HepG2 (cell line): ENCODE data around the gene CD36. TPM values are rescaled to one million over a fixed set of nuclear protein-coding genes. Genes with fewer than 3 reads are reported as not detected.

Source experiments
- ATAC-seq: fragments of 200-7000 bp; cut with Tn5 transposase; 3 replicates; pipeline ENCODE4 v1.9.1; 2020; ENCODE audit warnings: mild to moderate bottlenecking, moderate library complexity
- BruUV-seq: library from RNA; stranded (reverse); fragments of 400-500 nt; replicated peaks from 2 replicates; lab custom pipeline; 2021; lab: Mats Ljungman, UMichigan
- CTCF ChIA-PET: fragments of 300-600 bp; formaldehyde crosslinking; extraction: SDS; loops from one replicate; lab custom pipeline; 2021; ENCODE audit warnings: low total read pairs, inconsistent platforms, low intra/inter-chr PET ratio; lab: Yijun Ruan, JAX
- POLR2A ChIA-PET: fragments of 350-600 bp; sonication (Branson Sonifier 250); formaldehyde crosslinking; loops from one replicate; lab custom pipeline; 2020; ENCODE audit warnings: antibody characterized with exemption, inconsistent platforms; lab: Yijun Ruan, JAX
- DNase-seq: peaks from one replicate; pipeline ENCODE4 v3.0.0-alpha.2; 2015; ENCODE audit warnings: low spot score
- FAIRE-seq: peaks from 3 replicates; lab custom pipeline; 2011; peaks lifted over from hg19 to GRCh38; lab: Jason Lieb, UNC
- H2AFZ ChIP-seq: one replicate; pipeline ENCODE4 v1.6.1; 2011; ENCODE audit warnings: low read length, inconsistent platforms
- H3K27ac ChIP-seq: fragments of 300-600 bp; 3 replicates; pipeline ENCODE4 v1.8.0; 2011; ENCODE audit warnings: mixed run types, mild to moderate bottlenecking, mixed read lengths, low read length, inconsistent platforms; ENCODE audit not compliant: insufficient read depth; ENCODE audit errors: extremely low read length
- H3K27me3 ChIP-seq, 2 experiments: fragments of 200-600 bp in 1 of 2; 2 replicates in 1 of 2; 3 replicates in 1 of 2; pipeline versions ENCODE4 v1.6.0 to v1.8.0; 2011; ENCODE audit warnings: low read length in 2 of 2, mild to moderate bottlenecking in 2 of 2, moderate library complexity in 2 of 2, inconsistent platforms in 1 of 2; ENCODE audit not compliant: insufficient read depth in 2 of 2, control insufficient read depth in 1 of 2
- H3K36me3 ChIP-seq, 2 experiments: fragments of 200-600 bp in 1 of 2; replicated peaks in 1 of 2; 2 replicates in 1 of 2; 3 replicates in 1 of 2; pipeline versions ENCODE4 v1.5.1 to v1.8.0; 2011; ENCODE audit warnings: low read length in 2 of 2, inconsistent platforms in 1 of 2; ENCODE audit not compliant: insufficient read depth in 2 of 2, control insufficient read depth in 1 of 2
- H3K4me1 ChIP-seq: 2 replicates; pipeline ENCODE4 v1.5.1; 2012; ENCODE audit warnings: low read length, inconsistent platforms; ENCODE audit not compliant: insufficient read depth
- H3K4me2 ChIP-seq: 2 replicates; pipeline ENCODE4 v1.6.0; 2011; ENCODE audit warnings: low read depth, low read length, inconsistent platforms
- H3K4me3 ChIP-seq, 3 experiments: fragments of 200-600 bp in 1 of 3; sonication (generic), shearing (Covaris generic) in 1 of 3; replicated peaks in 1 of 3; 2 replicates each; pipeline ENCODE4 v1.5.1; 2011 to 2016; ENCODE audit warnings: low read length in 3 of 3, inconsistent platforms in 2 of 3, low read depth in 2 of 3, mild to moderate bottlenecking in 2 of 3, control low read depth in 1 of 3, mixed read lengths in 1 of 3; ENCODE audit not compliant: insufficient read depth in 1 of 3
- H3K79me2 ChIP-seq: one replicate; pipeline ENCODE4 v1.6.1; 2011; ENCODE audit warnings: low read length, inconsistent platforms; ENCODE audit not compliant: insufficient read depth
- H3K9ac ChIP-seq: 2 replicates; pipeline ENCODE4 v1.6.0; 2011; ENCODE audit warnings: mild to moderate bottlenecking, low read depth, low read length, inconsistent platforms; ENCODE audit not compliant: insufficient read depth
- H3K9me3 ChIP-seq: 2 replicates; pipeline ENCODE4 v1.5.1; 2012; ENCODE audit warnings: mild to moderate bottlenecking, low read length
- H4K20me1 ChIP-seq: 2 replicates; pipeline ENCODE4 v1.6.0; 2011; ENCODE audit warnings: inconsistent platforms, mild to moderate bottlenecking, low read length, moderate library complexity; ENCODE audit not compliant: insufficient read depth
- ARID2 ChIP-seq: sonication (generic); formaldehyde crosslinking; IDR thresholded peaks from 2 replicates; pipeline ENCODE4 v1.8.1; 2022; ENCODE audit warnings: mild to moderate bottlenecking, missing genetic modification reagents, borderline replicate concordance
- ARNT2 ChIP-seq: sonication (generic); formaldehyde crosslinking; IDR thresholded peaks from 2 replicates; pipeline ENCODE4 v1.8.0; 2022; ENCODE audit warnings: mild to moderate bottlenecking, low read depth, missing genetic modification reagents, moderate library complexity
- ATF5 ChIP-seq: sonication (generic); formaldehyde crosslinking; IDR thresholded peaks from 2 replicates; pipeline ENCODE4 v1.4.0; 2020; ENCODE audit warnings: mild to moderate bottlenecking, low read depth, missing genetic modification reagents
- ERF ChIP-seq: IDR thresholded peaks from 2 replicates; pipeline ENCODE4 v1.6.1; 2018; ENCODE audit warnings: missing biosample characterization, missing genetic modification reagents
- MYNN ChIP-seq: sonication (generic); formaldehyde crosslinking; IDR thresholded peaks from 2 replicates; pipeline ENCODE4 v1.4.0; 2020; ENCODE audit warnings: mild to moderate bottlenecking, low read depth, missing genetic modification reagents
- POLR2AphosphoS2 ChIP-seq: IDR thresholded peaks from 2 replicates; pipeline ENCODE4 v1.6.1; 2011; ENCODE audit warnings: low read depth, low read length, improper control_type of control experiment
- ZBTB8A ChIP-seq: sonication (generic); formaldehyde crosslinking; IDR thresholded peaks from 2 replicates; pipeline ENCODE4 v1.4.0; 2020; ENCODE audit warnings: mild to moderate bottlenecking, low read depth, missing genetic modification reagents, borderline replicate concordance
- ZFP37 ChIP-seq: sonication (generic); formaldehyde crosslinking; IDR thresholded peaks from 2 replicates; pipeline ENCODE4 v1.4.0; 2020; ENCODE audit warnings: missing genetic modification reagents, borderline replicate concordance
- ZNF17 ChIP-seq: sonication (generic); formaldehyde crosslinking; IDR thresholded peaks from 2 replicates; pipeline ENCODE4 v1.5.0; 2020; ENCODE audit warnings: mild to moderate bottlenecking, missing genetic modification reagents
- ZNF3 ChIP-seq: IDR thresholded peaks from 2 replicates; pipeline ENCODE4 v1.7.0; 2017; ENCODE audit warnings: inconsistent platforms
- ZNF367 ChIP-seq: sonication (generic); formaldehyde crosslinking; IDR thresholded peaks from 2 replicates; pipeline ENCODE4 v1.4.0; 2020; ENCODE audit warnings: missing genetic modification reagents, borderline replicate concordance
- ZNF607 ChIP-seq: sonication (generic); formaldehyde crosslinking; IDR thresholded peaks from 2 replicates; pipeline ENCODE4 v1.5.1; 2020; ENCODE audit warnings: missing genetic modification reagents, mild to moderate bottlenecking, borderline replicate concordance
- ZNF775 ChIP-seq: sonication (generic); formaldehyde crosslinking; IDR thresholded peaks from 2 replicates; pipeline ENCODE4 v1.4.0; 2020; ENCODE audit warnings: missing genetic modification reagents, mild to moderate bottlenecking, moderate library complexity, borderline replicate concordance
- WGBS: methylation state at CpG from one replicate; pipeline ENCODE4 v1.1.6; 2017; ENCODE audit warnings: low lambda C conversion rate; 5-methylcytosine and 5-hydroxymethylcytosine counted together
- in situ Hi-C: cut with HindIII; loops from 2 replicates; pipeline ENCODE4 v1.10.0; 2017; ENCODE audit warnings: low pct_unique_long_range_greater_than_20kb; ENCODE audit not compliant: extremely low pct_ligation_motif_present
- intact Hi-C: fragments of 100-400 bp; cut with micrococcal nuclease; formaldehyde crosslinking; loops from one replicate; pipeline ENCODE4 v1.10.0; 2022; ENCODE audit not compliant: unreplicated experiment
- polyA plus RNA-seq, 8 experiments: library from polyadenylated mRNA; depleted of rRNA in 3 of 8; stranded (reverse) in 7 of 8; unstranded in 1 of 8; fragments of >200 nt; fragmentation: Illumina TruSeq in 4 of 8; extraction: Trizol in 4 of 8; gene quantifications; 2 replicates each; pipeline versions ENCODE4 v1.2.1 to v1.2.3, GENCODE V29; 2011 to 2016; ENCODE audit warnings: low read depth in 4 of 8, missing spikeins in 1 of 8, mixed read lengths in 1 of 8; ENCODE audit not compliant: insufficient read depth in 1 of 8
- total RNA-seq, 5 experiments: library from RNA; depleted of rRNA; stranded (reverse); fragments of >200 nt; fragmentation: Illumina TruSeq; extraction: Trizol; gene quantifications; 2 replicates each; pipeline ENCODE4 v1.2.3, GENCODE V29; 2016; ENCODE audit warnings: low read depth in 1 of 5

The CD36 gene
- total and polyA plus RNA-seq, 2 of the 13 experiments (the other 11 are each of a cell fraction or from before 2014, with no cell fraction given) = 2.8 to 4.8 TPM

- CTCF ChIA-PET = no interaction called here
- in situ Hi-C loops = no loop called here
- ATAC-seq = no peak
Measured at GRCh38 chr7:80711531-80711930, 73.1 kb downstream of the CD36 start.

GRCh38 chr7:80719261-80719660 lies 80.8 kb downstream of the CD36 start:
- POLR2A ChIA-PET = no interaction called here
- 9% methylated on average over 3 of the region's 3 CpGs for WGBS
- H3K4me1 ChIP-seq = peaks cover 17% of the 10 kb centered on the region
- TF ChIP-seq ZNF367 = no peak
- TF ChIP-seq ARNT2 (CRISPR knock-in tag) = no peak
- no peak for TF ChIP-seq ERF
- no peak for TF ChIP-seq ZNF17 (CRISPR knock-in tag)
- no peak for TF ChIP-seq ZBTB8A (CRISPR knock-in tag)
- TF ChIP-seq ZNF775 (CRISPR knock-in tag) = no peak
- TF ChIP-seq ATF5 (CRISPR knock-in tag) = no peak
- TF ChIP-seq ARID2 = no peak
- no peak for TF ChIP-seq ZNF607 (CRISPR knock-in tag)
- TF ChIP-seq ZNF3 = no peak
- TF ChIP-seq MYNN (CRISPR knock-in tag) = no peak
- H4K20me1 ChIP-seq = no peaks in the 10 kb centered on the region
- in situ Hi-C loops = no loop called here
- H2AFZ ChIP-seq = no peak overlapping the region
- DNase-seq (no peak), FAIRE-seq (no peak), ATAC-seq (no peak)
- H3K4me3 ChIP-seq = no peak overlapping the region
- BruUV-seq = no TSS peak
- H3K9me3 ChIP-seq = no peaks in the 10 kb centered on the region
- CTCF ChIA-PET = no interaction called here
- no peaks in the 10 kb centered on the region for H3K27me3 ChIP-seq
- H3K79me2 ChIP-seq = no peaks in the 10 kb centered on the region
- no peak overlapping the region for H3K27ac ChIP-seq
- H3K9ac ChIP-seq = no peak overlapping the region
- intact Hi-C loops = no loop called here
- H3K4me2 ChIP-seq = no peak overlapping the region
- H3K36me3 ChIP-seq = no peaks in the 10 kb centered on the region

More at GRCh38 chr7:80711531-80711930, 73.1 kb downstream of the CD36 start:
- no peak for DNase-seq
- Histone ChIP-seq H3K9ac (no peak overlapping the region), H4K20me1 (no peaks in the 10 kb centered on the region), H3K36me3 (no peaks in the 10 kb centered on the region), H3K79me2 (no peaks in the 10 kb centered on the region), H3K4me2 (no peak overlapping the region), H3K4me1 (no peaks in the 10 kb centered on the region), H2AFZ (no peak overlapping the region), H3K9me3 (no peaks in the 10 kb centered on the region), H3K27ac (no peak overlapping the region), H3K27me3 (no peaks in the 10 kb centered on the region), H3K4me3 (no peak overlapping the region)
- BruUV-seq = no TSS peak
- intact Hi-C loops = no loop called here
- TF ChIP-seq ZFP37 (CRISPR knock-in tag) = no peak
- no peak for TF ChIP-seq POLR2AphosphoS2
- TF ChIP-seq, all 625 proteins: peak for 0
- POLR2A ChIA-PET = no interaction called here
- 24% methylated on average over 2 of the region's 2 CpGs for WGBS
- FAIRE-seq = no peak
